Sigmoid colon (tissue), 7 donors: ENCODE data around the gene RNPS1. TPM values are rescaled to one million over a fixed set of nuclear protein-coding genes. Genes with fewer than 3 reads are reported as not detected.
A peak's percentile ranks its signal among the peaks of the same experiment; 100 is the strongest.

ENCODE experiments used
- DNase-seq: peaks from one replicate; pipeline ENCODE4 v3.0.0-alpha.2; 2019
- H3K27ac ChIP-seq, 4 donors: fragments of 200-600 bp; sonication (generic); one replicate each; pipeline ENCODE4 v1.5.1; 2016 to 2019; ENCODE audit warnings: mild to moderate bottlenecking in 1 of 4
- H3K27me3 ChIP-seq, 3 donors: fragments of 200-600 bp; sonication (generic); one replicate each; pipeline ENCODE4 v1.5.1; 2019; ENCODE audit warnings: mild to moderate bottlenecking in 1 of 3
- H3K36me3 ChIP-seq, 4 donors: fragments of 200-600 bp; sonication (generic); one replicate each; pipeline ENCODE4 v1.5.1; 2016 to 2019
- H3K4me1 ChIP-seq, 4 donors: fragments of 200-600 bp; sonication (generic); one replicate each; pipeline ENCODE4 v1.5.1; 2017 to 2019
- H3K4me3 ChIP-seq, 4 donors: fragments of 200-600 bp; sonication (generic); one replicate each; pipeline ENCODE4 v1.5.1; 2017 to 2019; ENCODE audit warnings: mild to moderate bottlenecking in 2 of 4, moderate library complexity in 1 of 4
- H3K9me3 ChIP-seq, 4 donors: fragments of 200-600 bp in 3 of 4; sonication (generic) in 3 of 4; one replicate each; pipeline versions ENCODE4 v1.5.1 to v1.6.1; 2013 to 2019
- CTCF ChIP-seq, 4 experiments: fragments of 450-650 bp in 3 of 4; fragments of 200-600 bp in 1 of 4; IDR thresholded peaks; one replicate each; pipeline ENCODE4 v1.5.1; 2016 to 2019; ENCODE audit warnings: antibody characterized with exemption in 4 of 4, mild to moderate bottlenecking in 3 of 4, moderate library complexity in 2 of 4
- EP300 ChIP-seq, 4 donors: sonication (generic); formaldehyde crosslinking; IDR thresholded peaks; one replicate each; pipeline ENCODE4 v1.6.1; 2017; ENCODE audit warnings: antibody characterized with exemption in 4 of 4
- POLR2A ChIP-seq, 2 donors: fragments of 450-650 bp; IDR thresholded peaks; one replicate each; pipeline ENCODE4 v1.6.1; 2016; ENCODE audit warnings: antibody characterized with exemption in 2 of 2, mild to moderate bottlenecking in 2 of 2, moderate library complexity in 2 of 2
- POLR2AphosphoS5 ChIP-seq, 4 donors: sonication (generic); formaldehyde crosslinking; IDR thresholded peaks; one replicate each; pipeline ENCODE4 v1.6.1; 2017; ENCODE audit warnings: antibody characterized with exemption in 4 of 4
- WGBS, 2 donors: extraction: QIAGEN DNeasy Blood & Tissue Kit; methylation state at CpG; one replicate each; pipeline ENCODE4 v1.1.7; 2013; 5-methylcytosine and 5-hydroxymethylcytosine counted together
- intact Hi-C: fragments of 100-400 bp; cut with DNase I; formaldehyde crosslinking; loops from one replicate; pipeline ENCODE4 v1.15.1; 2023
- polyA plus RNA-seq, 3 donors: library from polyadenylated mRNA; stranded (reverse); fragments of 200-250 nt; gene quantifications; one replicate each; pipeline ENCODE4 v1.2.3, GENCODE V29; 2013
- total RNA-seq, 4 donors: library from RNA; depleted of rRNA; stranded (reverse); fragments of >200 nt; gene quantifications; one replicate each; pipeline ENCODE4 v1.1.0, GENCODE V29; 2016
- donor health status: healthy with polysubstance abuse.
- donor health status: Bipolar disorder and iron deficiency.
- donor health status: healthy.

RNPS1 gene
- 100 to 1,000 TPM; 110 to 145 (median 128) TPM for total RNA-seq
- polyA plus RNA-seq, result 100 to 1,000 TPM; 111 to 171 (median 112) TPM

GRCh38 chr16:2267913-2268666 lies at the start of gene RNPS1:
Gene RNPS1 (minus strand): TSS chr16:2268126. CDS start chr16:2264643, 3,483 bp downstream.
- intact Hi-C loops, result loop anchor here (1.0 to 5.0 kb wide), 4 partner anchors 17 to 961 kb away; partner anchors contain the start of genes E4F1, ECI1 and UBE2I
- Histone ChIP-seq H3K4me3 (peak within 1 kb of the TSS; percentile 70 to 90 (median 78)), H3K36me3 (peaks cover 0 to 14% (median 5%) of the 10 kb centered on the region in 4 donors), H3K9me3 (no peaks in the 10 kb centered on the region), H3K27ac (peak within 1 kb of the TSS; percentile 87 to 98 (median 96)), H3K27me3 (no peaks in the 10 kb centered on the region), H3K4me1 (peaks cover 0 to 52% (median 35%) of the 10 kb centered on the region in 4 donors)
- peak; percentile 98 for DNase-seq
- no peak for TF ChIP-seq CTCF (IDR thresholded peaks at IDR 0.05)
- peak; percentile 99 to 100 (median 99) for TF ChIP-seq POLR2AphosphoS5 (IDR thresholded peaks at IDR 0.05)
- TF ChIP-seq EP300 (IDR thresholded peaks at IDR 0.05), result peak in 2 of 4 donors; percentile 33 to 43
- peak; percentile 98 to 99 for TF ChIP-seq POLR2A (IDR thresholded peaks at IDR 0.05)
- WGBS, 2 donors, result 2% methylated on average over 88 of the region's 88 CpGs

- Histone ChIP-seq H3K27ac (no peak overlapping the region), H3K9me3 (no peaks in the 10 kb centered on the region), H3K4me3 (no peak overlapping the region), H3K27me3 (no peaks in the 10 kb centered on the region), H3K36me3 (peaks cover 0 to 30% (median 8%) of the 10 kb centered on the region in 4 donors), H3K4me1 (no peaks in the 10 kb centered on the region)
- intact Hi-C loops, result no loop called here
- no peak for TF ChIP-seq EP300 (IDR thresholded peaks at IDR 0.05)
- no peak for TF ChIP-seq CTCF (IDR thresholded peaks at IDR 0.05)
- no peak for TF ChIP-seq POLR2AphosphoS5 (IDR thresholded peaks at IDR 0.05)
- no peak for TF ChIP-seq POLR2A (IDR thresholded peaks at IDR 0.05)
- no peak for DNase-seq
- WGBS, 2 donors, result 92 to 93% methylated on average over 26 of the region's 26 CpGs
Observed at GRCh38 chr16:2317231-2318020, 49.5 kb upstream of the RNPS1 start.

- TF ChIP-seq CTCF (IDR thresholded peaks at IDR 0.05) (no peak), POLR2A (IDR thresholded peaks at IDR 0.05) (no peak), EP300 (IDR thresholded peaks at IDR 0.05) (no peak), POLR2AphosphoS5 (IDR thresholded peaks at IDR 0.05) (no peak)
- intact Hi-C loops, result no loop called here
- Histone ChIP-seq H3K9me3 (no peaks in the 10 kb centered on the region), H3K36me3 (peaks cover 0 to 30% (median 3%) of the 10 kb centered on the region in 4 donors), H3K27ac (no peak overlapping the region), H3K27me3 (no peaks in the 10 kb centered on the region), H3K4me1 (no peaks in the 10 kb centered on the region), H3K4me3 (no peak overlapping the region)
- DNase-seq, result no peak
- 91 to 92% methylated on average over 30 of the region's 30 CpGs for WGBS, 2 donors
Observed at GRCh38 chr16:2308089-2308962, 40.4 kb upstream of the RNPS1 start.

DNA sequence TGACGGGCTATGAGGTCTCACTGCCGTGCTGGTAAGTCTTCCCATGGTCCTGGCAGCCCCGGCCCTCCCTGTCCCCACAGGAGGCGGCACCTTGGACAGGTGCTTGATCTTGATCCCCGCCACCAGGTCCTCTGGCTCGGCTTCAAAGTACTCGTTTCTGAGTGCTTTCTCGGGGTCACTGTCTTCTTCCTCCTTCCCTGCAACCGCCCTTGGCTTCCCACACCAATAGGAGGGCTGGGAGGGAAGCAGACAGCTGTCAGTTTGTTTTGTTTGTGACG lies 31.9 kb upstream of the RNPS1 start:
- H3K4me3 ChIP-seq, result no peak overlapping the region
- intact Hi-C loops, result no loop called here
- H3K27me3 ChIP-seq, result no peaks in the 10 kb centered on the region
- H3K4me1 ChIP-seq, result no peaks in the 10 kb centered on the region
- no peak overlapping the region for H3K27ac ChIP-seq
- 21 to 62% methylated on average over 10 of the region's 10 CpGs for WGBS, 2 donors
- no peaks in the 10 kb centered on the region for H3K9me3 ChIP-seq
- no peak for DNase-seq
- peaks cover 0 to 44% (median 5%) of the 10 kb centered on the region in 4 donors for H3K36me3 ChIP-seq
- TF ChIP-seq POLR2AphosphoS5 (IDR thresholded peaks at IDR 0.05) (no peak), CTCF (IDR thresholded peaks at IDR 0.05) (no peak), POLR2A (IDR thresholded peaks at IDR 0.05) (no peak), EP300 (IDR thresholded peaks at IDR 0.05) (no peak)
